Activated T-cell treated with anti-CD3 and anti-CD28 coated beads for 48 hours (primary cell): ENCODE measurements around the gene NETO2.
"Not testable (repeated sequence)": the region's sequence is repeated elsewhere in the genome, so short reads cannot be mapped to it uniquely, and the experiment has no call there.

Source experiments
- DNase-seq: peaks from one replicate; pipeline ENCODE4 v3.0.0-alpha.2; 2020; ENCODE audit warnings: low read depth

NETO2 gene

GRCh38 chr16:47134550-47134949 lies 9.2 kb downstream of the NETO2 start:
- DNase-seq: no peak

- no peak for DNase-seq
These were observed 11.4 kb downstream of the NETO2 start for GRCh38 chr16:47132308-47132707.

GRCh38 chr16:47129755-47130435 lies 13.8 kb downstream of the NETO2 start:
- no peak for DNase-seq

- DNase-seq: no peak
These were observed 16.2 kb downstream of the NETO2 start for GRCh38 chr16:47127541-47127940.

GRCh38 chr16:47125757-47126156 lies 18.0 kb downstream of the NETO2 start:
- no peak for DNase-seq

- DNase-seq: no peak
These were observed 30.6 kb downstream of the NETO2 start for GRCh38 chr16:47113130-47113529.

- no peak for DNase-seq
These were observed 32.8 kb downstream of the NETO2 start for GRCh38 chr16:47110939-47111338.

GRCh38 chr16:47109361-47109760 lies 34.4 kb downstream of the NETO2 start:
- DNase-seq: no peak

- DNase-seq: not testable (repeated sequence)
These were observed 40.8 kb downstream of the NETO2 start for GRCh38 chr16:47102921-47103320.

- DNase-seq: not testable (repeated sequence)
These were observed 46.6 kb downstream of the NETO2 start for GRCh38 chr16:47097154-47097553.

- no peak for DNase-seq
These were observed 47.4 kb downstream of the NETO2 start for GRCh38 chr16:47096297-47096696.

- DNase-seq: no peak
These were observed 59.5 kb downstream of the NETO2 start for GRCh38 chr16:47084198-47084597.

GRCh38 chr16:47082099-47082865 lies 61.5 kb downstream of the NETO2 start:
- no peak for DNase-seq

- no peak for DNase-seq
These were observed 62.6 kb downstream of the NETO2 start for GRCh38 chr16:47081115-47081514.

- no peak for DNase-seq
These were observed 63.9 kb downstream of the NETO2 start for GRCh38 chr16:47079860-47080259.

GRCh38 chr16:47073223-47074155 lies 70.3 kb downstream of the NETO2 start:
- DNase-seq: no peak

GRCh38 chr16:47072158-47072557 lies 71.6 kb downstream of the NETO2 start:
- no peak for DNase-seq

GRCh38 chr16:47069841-47070584 lies 73.7 kb downstream of the NETO2 start:
- DNase-seq: no peak

- DNase-seq: no peak
These were observed 74.4 kb downstream of the NETO2 start for GRCh38 chr16:47069313-47069712.

GRCh38 chr16:47067203-47067602 lies 76.5 kb downstream of the NETO2 start:
- no peak for DNase-seq

GRCh38 chr16:47065766-47066688 lies 77.7 kb downstream of the NETO2 start:
- DNase-seq: no peak
